Stimulated activated CD4-positive, alpha-beta T cell treated with anti-CD3 and anti-CD28 coated beads, Interleukin-15, amount 100 ng/mL, for 24 hours (primary cell): ENCODE measurements around the gene NFRKB.
"Not testable (repeated sequence)": the region's sequence is repeated elsewhere in the genome, so short reads cannot be mapped to it uniquely, and the experiment has no call there.

Experiments
- DNase-seq: peaks from one replicate; pipeline ENCODE4 v3.0.0-alpha.2; 2020

Gene NFRKB

GRCh38 chr11:129888451-129888850, 6.9 kb downstream of the NFRKB start:
- no peak for DNase-seq

DNA sequence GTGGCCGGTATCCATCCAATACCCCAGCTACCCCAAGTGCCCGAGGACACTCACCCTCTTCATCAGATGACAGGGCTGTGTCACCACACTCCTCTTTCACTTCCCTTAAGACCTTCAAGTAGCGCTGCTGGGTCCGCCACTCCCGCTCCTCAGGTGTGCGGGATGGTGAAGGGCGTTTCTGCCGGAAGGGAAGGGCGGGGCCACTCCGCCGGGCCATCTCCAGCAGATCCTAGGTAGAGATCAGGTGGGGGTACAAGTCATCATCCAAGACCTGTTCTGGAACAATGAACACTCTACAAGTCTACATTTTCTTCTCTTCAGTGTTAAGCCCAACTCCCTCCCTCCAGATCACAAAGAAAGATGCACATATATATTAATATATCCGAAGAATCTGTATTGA, 10.0 kb downstream of the NFRKB start:
- no peak for DNase-seq

- DNase-seq: no peak
These were observed 10.8 kb downstream of the NFRKB start for GRCh38 chr11:129884581-129884980.

DNA sequence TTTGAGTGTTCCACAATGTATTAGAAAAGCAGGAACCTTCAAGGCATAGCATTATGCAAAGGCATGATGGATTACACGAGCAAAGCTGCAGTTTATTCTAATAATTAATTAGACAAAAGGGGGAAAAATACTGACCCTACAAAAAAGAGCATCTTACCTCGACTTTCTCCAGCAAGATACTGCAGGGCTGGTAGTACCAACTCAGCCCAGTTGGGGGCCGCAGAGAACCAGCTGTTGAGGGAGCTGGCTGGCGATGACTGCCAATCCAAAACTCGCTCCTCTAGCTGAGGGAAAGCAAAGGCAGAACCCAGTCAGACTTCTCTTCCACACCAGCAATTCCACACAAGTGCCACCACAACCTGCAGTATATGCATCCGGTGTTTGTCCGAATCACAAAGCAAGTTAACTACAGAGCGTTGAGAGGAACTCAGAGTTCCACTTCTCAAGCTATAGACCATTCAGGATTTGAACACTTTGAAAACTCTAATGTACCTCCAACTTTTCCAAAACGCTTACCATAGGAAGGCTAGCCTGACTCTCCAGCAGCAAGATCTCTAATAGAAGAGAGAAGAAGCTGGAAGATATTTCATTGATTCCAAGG, 13.7 kb downstream of the NFRKB start:
- DNase-seq: peak; percentile 58

DNA sequence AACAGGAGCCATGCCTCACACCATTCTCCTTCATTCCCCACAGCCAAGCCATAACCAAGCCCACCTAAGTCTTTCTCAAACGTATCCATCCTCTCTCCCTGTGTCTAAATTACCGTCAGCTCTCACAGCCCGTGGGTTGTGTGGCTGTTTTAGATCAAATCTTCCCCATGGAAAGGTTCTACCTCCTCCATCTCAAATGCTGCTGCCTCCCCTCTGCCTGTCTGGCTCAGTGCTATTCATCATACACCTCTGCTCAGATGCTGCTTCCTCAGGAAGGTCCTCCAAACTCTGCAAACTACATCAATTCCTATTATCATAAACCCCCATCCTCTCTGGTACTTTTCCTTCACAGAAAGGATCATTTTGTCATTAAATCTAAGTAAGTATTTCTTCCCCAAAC, 15.1 kb downstream of the NFRKB start:
- no peak for DNase-seq

DNA sequence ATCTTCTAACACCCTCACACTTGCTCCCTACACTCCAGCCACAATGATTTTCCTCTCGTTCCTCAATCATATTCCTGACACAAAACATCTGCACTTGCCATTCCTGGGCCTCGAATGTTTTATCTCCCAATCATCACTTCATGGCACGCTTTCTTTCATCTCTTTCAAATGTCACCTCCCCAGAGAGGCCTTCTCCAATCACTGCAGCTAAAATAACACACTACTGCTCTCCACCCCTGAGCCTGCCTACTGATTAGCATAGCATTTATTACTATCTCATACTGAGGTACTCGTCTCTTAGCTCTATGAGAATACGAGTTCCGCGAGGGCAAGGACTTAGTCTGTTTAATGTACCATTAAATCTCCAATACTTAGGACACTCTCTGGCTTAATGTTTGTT, 23.5 kb downstream of the NFRKB start:
- no peak for DNase-seq

GRCh38 chr11:129868626-129869025, 26.8 kb downstream of the NFRKB start:
- DNase-seq: not testable (repeated sequence)

GRCh38 chr11:129866311-129866710, 29.1 kb downstream of the NFRKB start:
- no peak for DNase-seq

DNA sequence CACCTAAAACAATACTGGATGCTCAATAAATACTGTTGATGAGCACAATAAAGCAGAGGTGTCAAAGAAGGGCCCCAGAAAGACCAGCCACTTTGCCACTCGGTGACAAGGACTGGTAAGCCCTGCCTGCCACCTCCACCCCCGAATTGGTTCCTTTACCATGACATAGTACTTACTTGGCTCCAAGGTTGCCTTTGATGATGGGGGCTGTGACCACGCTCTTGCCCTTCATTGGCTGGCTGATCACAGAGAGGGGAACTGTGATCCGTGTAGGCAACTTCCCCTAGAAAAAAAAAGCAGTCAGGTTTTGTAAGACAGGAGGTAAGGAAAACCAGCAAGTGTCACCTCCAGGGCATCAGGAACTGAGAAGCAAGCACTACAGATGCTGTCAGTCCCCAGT, 29.7 kb downstream of the NFRKB start:
- DNase-seq: no peak

DNA sequence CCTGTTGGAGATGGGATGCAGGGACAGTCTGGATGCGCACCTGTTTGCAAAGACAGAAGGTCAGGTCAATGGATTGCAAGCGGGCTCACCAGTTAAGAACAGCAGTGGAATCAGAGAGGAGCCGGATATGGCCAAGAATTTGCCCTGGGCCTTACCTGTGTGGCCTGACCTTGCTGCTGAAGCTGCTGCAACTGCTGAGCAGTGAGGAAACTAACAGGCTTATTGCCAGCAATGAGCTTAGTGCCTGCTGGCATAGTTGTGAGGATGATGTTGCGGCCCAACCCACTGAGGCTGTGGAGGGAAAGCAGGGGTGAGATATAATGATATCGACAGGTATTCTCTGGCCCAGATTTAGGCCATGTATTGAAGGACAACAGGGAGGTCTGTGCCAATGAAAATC, 30.6 kb downstream of the NFRKB start:
- no peak for DNase-seq

DNA sequence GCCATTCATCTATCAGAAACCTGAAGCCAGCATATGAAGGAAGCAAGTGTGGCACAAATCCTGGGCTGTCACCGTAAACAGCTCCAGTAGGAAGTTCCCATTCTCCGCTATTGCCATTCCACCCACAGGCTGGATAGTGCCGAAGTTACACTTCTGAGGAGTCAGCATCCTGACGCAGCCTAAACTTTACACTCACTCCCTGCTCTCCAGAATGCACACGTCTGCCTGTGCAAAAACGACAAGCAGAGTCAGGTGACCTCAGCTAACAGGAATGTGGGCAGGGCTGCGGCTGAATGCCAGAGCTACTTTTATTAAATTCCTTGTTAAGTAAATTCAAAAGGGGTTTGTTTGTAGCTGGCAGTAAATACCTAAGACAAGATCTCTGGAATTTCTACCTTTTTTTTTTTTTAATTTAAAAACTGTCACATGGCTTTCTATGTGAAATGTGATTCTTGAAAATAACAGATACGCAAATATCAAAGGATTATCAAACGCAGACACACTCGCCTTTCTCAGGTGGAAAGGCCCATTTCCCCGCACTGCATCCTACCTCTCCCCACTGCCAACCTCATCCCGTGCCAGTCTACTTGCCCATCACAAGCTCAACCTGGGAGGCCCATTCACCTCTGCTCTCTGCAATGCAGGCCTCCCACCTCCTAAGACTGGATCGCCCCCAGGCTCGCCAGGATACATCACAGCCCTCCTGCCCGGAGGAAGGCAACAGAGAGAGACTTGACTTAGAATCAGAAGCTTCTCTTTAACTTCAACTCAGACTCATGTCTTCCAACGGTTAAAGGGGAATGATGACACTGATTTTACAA, 33.5 kb downstream of the NFRKB start:
- DNase-seq: no peak

DNA sequence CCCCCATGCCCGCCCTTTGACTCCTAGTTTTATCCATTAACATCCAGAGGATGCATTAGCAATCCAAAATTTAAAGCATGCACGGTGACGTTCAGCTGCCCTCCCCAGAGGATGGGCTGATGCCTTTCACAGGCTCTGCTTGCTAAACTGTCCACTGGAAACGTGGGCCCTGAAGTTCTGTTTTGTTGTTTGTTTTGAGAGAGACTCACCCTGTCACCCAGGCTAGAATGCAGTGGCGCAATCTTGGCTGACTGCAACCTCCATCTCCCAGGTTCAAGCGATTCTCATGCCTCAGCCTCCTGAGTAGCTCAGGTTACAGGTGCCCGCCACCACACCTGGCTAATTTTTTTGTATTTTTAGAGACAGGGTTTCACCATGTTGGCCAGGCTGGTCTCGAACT, 39.3 kb downstream of the NFRKB start:
- DNase-seq: no peak

GRCh38 chr11:129855086-129855485, 40.3 kb downstream of the NFRKB start:
- no peak for DNase-seq

GRCh38 chr11:129854232-129854805, 41.1 kb downstream of the NFRKB start:
- no peak for DNase-seq

- DNase-seq: peak; percentile 41
These were observed 41.7 kb downstream of the NFRKB start for GRCh38 chr11:129853518-129854231.

DNA sequence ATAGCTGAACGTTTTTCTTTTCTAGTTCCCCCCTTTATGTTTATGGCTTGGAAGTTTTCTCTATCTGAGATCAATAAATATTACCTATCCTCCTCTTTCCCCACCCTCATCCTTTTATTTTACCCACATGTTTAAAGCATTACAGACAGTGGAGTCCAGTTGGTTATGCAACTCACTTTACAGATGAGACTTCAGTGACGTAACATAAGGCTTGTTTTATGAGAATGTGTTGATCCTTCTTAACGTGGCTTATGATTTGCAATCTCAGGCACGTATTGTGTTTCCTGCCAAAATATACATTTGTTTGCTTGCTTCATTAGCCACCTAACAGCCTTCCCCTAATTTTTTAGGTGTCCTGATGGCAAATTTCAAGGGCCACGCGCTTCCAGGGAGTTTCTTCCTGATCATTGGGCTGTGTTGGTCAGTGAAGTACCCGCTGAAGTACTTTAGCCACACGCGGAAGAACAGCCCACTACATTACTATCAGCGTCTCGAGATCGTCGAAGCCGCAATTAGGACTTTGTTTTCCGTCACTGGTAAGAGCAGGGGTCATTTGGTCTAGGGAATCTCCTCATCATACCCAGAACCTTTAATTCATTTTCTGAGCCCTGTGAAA, 43.1 kb downstream of the NFRKB start:
- DNase-seq: no peak

DNA sequence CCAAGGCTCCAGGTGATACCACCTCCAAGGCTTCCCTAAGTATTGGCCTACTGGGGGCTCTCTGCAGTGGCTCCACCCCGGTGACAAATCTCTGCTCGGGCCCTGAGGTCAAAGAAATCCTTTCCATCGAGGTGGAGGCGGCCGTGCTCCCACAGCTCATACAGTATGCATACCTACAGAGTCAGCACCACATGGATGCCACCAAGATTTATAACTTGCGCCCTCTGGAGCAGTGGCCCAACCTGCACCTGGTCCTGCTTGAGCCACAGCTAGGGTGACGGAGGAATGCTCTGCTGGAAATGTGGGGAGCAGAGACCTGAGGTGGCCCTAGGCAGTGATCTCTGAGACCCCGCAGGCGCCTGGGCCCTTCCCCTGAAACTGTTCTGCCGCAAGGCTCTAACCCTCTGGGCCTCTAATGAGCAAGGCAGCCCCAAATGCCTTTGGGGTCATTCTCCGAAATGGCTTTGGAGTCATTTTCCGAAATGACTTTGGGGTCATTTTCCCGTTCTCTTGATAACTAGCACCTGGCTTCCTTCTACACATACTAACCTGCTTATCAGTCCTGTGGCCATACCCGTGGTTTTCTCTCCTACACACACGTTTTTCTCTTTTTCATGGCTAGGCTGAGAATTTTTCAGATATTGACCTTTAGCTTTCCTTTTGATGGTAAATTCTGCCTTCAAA, 45.8 kb downstream of the NFRKB start:
- no peak for DNase-seq

- not testable (repeated sequence) for DNase-seq
These were observed 48.0 kb downstream of the NFRKB start for GRCh38 chr11:129847361-129847760.

GRCh38 chr11:129846508-129847335, 48.7 kb downstream of the NFRKB start:
- DNase-seq: no peak
